ENCODE data around the gene UFC1. TPM values are rescaled to one million over a fixed set of nuclear protein-coding genes. Genes with fewer than 3 reads are reported as not detected.

The UFC1 gene
- total RNA-seq, 4 donors from 2014 or later: 73.6 to 96.7 (median 78.4) TPM

DNA sequence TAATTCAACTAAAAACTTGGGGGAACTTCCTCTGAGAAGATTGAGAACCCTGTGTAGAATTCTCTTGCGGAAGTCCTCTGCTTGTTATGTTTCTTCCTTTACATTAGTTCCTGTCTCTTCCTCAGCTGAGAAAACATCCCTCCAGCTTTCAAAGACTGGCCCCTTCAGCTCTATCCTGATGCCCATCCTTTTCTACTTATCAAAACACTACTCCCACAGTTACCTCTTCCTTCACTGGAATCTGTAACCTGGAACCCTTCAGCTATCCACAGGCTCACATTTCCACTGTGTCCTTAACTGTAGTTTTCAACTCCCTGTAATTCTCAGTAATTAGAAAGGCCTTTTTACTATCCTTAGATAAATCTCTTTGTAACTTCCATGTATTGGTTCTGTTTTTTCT lies 15.3 kb upstream of the UFC1 start:
- ATAC-seq (ENCODE audit: low FRiP score) (no peak), DNase-seq (ENCODE audit: low spot score) (no peak)
- TF ChIP-seq, protein P1, sequence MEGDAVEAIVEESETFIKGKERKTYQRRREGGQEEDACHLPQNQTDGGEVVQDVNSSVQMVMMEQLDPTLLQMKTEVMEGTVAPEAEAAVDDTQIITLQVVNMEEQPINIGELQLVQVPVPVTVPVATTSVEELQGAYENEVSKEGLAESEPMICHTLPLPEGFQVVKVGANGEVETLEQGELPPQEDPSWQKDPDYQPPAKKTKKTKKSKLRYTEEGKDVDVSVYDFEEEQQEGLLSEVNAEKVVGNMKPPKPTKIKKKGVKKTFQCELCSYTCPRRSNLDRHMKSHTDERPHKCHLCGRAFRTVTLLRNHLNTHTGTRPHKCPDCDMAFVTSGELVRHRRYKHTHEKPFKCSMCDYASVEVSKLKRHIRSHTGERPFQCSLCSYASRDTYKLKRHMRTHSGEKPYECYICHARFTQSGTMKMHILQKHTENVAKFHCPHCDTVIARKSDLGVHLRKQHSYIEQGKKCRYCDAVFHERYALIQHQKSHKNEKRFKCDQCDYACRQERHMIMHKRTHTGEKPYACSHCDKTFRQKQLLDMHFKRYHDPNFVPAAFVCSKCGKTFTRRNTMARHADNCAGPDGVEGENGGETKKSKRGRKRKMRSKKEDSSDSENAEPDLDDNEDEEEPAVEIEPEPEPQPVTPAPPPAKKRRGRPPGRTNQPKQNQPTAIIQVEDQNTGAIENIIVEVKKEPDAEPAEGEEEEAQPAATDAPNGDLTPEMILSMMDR (IDR thresholded peaks at IDR 0.05): no peak

DNA sequence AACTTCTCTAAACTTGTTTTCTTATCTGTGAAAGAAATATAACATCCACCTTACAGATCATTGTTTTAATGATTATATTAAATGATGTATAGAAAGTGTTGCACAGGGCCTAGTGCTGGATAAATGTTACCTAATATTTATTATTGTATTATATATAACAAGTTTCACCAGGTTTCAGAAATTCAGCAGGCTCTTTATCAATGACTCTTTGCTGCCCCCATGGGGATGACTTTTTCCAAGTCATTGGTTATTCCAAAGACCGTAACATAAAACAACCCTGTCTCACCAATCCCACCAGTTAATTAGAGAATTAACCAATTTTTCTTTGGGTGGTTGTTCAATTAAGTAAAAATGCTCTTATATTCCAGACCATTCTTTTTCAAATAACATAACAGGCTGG lies 14.0 kb upstream of the UFC1 start:
- TF ChIP-seq, protein P1 (IDR thresholded peaks at IDR 0.05): no peak
- DNase-seq (ENCODE audit: low spot score) (no peak), ATAC-seq (ENCODE audit: low FRiP score) (no peak)

DNA sequence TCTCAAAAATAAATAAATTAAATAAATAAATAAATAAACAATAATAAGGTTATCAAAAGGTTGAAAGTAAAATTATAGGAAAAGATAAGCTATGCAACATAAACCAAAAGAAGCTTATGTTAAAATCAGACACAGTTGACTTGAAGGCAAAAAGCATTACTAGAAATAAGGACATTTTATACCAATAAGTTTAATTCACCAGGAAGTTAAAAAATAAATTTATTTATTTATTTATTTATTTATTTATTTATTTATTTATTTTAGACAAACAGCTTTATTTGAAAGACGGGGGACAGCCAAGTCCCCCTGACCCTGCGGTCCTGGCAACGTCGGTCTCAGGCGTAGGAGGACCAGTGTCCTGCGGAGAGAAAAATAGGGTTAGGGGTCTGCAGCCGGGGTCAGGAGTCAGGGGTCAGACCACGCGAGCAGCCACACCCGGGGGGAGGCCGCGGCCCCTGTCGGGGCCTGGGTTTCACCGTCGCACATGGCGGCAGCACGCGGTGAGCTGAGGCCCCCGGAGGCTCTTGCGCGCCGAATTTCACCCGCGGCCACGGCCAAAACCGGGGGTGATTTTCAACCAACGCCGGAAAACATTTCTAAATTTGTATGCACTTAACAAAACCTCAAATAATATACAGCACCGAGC lies 12.9 kb upstream of the UFC1 start:
- TF ChIP-seq, protein P1 (IDR thresholded peaks at IDR 0.05): no peak

DNA sequence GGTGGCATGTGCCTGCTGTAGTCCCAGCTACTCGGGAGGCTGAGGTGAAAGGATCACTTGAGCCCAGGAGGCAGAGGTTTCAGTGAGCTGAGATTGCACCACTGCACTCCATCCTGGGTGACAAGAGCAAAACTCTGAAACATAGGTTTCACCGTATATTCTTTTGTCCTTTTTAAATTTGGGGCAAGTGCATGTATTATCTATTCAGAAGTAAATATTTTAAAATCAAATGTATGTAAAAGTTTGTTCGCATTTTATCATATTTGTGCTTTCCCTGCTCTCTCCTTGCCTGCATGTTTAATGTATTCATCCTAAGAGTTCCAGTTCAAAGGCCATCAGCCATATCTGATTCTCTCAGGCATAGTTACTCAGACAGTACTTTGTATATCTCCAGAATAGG lies 7.9 kb upstream of the UFC1 start:
- ATAC-seq (ENCODE audit: low FRiP score) (no peak), DNase-seq (ENCODE audit: low spot score) (no peak)
- TF ChIP-seq, protein P1 (IDR thresholded peaks at IDR 0.05): no peak

More for the DNA sequence above, 12.9 kb upstream of the UFC1 start:
- DNase-seq (ENCODE audit: low spot score): no peak
- no peak for ATAC-seq (ENCODE audit: low FRiP score)

DNA sequence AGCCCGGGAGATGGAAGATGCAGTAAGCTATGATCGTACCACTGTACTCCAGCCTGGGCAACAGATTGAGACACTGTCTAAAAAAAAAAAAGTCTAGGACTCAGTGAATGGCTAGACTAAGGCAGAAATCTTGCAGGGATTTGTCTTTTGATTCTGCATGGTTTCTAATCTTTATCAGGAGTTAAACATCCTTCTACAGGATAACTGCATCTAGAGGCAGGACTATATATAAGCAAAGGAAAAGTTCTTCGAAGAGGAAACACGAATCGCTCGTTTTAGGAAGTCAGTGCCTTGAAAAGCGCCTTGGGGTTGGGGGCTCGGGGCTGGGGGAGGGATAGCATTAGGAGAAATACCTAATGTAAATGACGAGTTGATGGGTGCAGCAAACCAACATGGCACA lies 602 bp upstream of the UFC1 start:
- TF ChIP-seq, protein P1 (IDR thresholded peaks at IDR 0.05): no peak
- ATAC-seq (ENCODE audit: low FRiP score) (no peak), DNase-seq (ENCODE audit: low spot score) (no peak)

DNA sequence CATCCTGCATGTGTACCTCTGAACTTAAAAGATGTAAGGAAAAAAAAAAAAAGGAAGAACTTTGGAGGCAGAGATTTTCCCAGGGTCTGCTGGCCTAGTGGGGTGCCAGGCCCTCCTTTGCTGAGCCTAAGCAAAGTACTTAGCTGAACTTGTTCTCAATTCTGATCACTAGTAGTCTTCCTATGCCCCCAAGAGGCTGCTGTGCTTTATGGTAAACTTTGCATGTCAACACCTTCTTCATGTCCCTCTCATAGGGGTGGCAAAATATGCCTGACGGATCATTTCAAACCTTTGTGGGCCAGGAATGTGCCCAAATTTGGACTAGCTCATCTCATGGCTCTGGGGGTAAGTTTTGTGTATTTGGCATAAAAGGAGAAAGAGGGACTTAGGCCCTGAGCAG lies 4.1 kb downstream of the UFC1 start:
- ATAC-seq (ENCODE audit: low FRiP score) (no peak), DNase-seq (ENCODE audit: low spot score) (no peak)
- TF ChIP-seq, protein P1 (IDR thresholded peaks at IDR 0.05): no peak

DNA sequence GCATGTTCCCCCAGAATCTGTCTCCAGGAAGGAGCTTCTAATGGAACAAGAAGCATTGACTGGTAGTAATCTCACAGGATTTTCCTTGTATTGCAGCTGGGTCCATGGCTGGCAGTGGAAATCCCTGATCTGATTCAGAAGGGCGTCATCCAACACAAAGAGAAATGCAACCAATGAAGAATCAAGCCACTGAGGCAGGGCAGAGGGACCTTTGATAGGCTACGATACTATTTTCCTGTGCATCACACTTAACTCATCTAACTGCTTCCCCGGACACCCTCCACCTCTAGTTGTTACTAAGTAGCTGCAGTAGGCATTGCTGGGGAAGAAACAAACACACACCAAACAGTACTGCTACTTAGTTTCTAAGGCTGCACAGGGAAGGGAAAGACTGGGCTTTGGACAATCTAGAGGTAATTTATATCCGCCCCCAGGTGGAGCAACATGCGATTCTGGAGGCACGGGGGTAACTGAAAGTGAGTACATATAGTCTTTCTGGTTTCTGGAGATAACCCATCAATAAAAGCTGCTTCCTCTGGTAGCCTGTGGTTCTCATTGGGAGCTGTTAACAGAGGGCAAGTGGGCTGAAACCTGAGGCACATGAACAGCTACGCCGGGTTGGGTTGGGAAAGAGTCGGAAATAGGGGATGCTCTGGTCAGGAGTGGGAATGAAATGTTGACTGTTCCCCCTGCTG lies 4.7 kb downstream of the UFC1 start:
- TF ChIP-seq, protein P1 (IDR thresholded peaks at IDR 0.05): no peak
- ATAC-seq (ENCODE audit: low FRiP score) (no peak), DNase-seq (ENCODE audit: low spot score) (no peak)

Data from omental fat pad (tissue), 4 donors.